ENCODE measurements around the gene TK2. TPM values are rescaled to one million over a fixed set of nuclear protein-coding genes. Genes with fewer than 3 reads are reported as not detected.

TK2 gene
- polyA plus RNA-seq, 3 donors, result 29.8 to 38.9 (median 32.4) TPM

GRCh38 chr16:66469947-66470546, 79.9 kb downstream of the TK2 start:
- no peak overlapping the region for H2AFZ ChIP-seq (ENCODE audit: insufficient read depth, low read depth, low read length, poor library complexity, severe bottlenecking)
- WGBS (ENCODE audit: insufficient coverage), result 97% methylated on average over 6 of the region's 6 CpGs
- Mint-ChIP-seq H3K36me3 (no peaks in the 10 kb centered on the region), H3K4me3 (no peak overlapping the region), H3K9me3 (peaks cover 0 to 7% (median 5%) of the 10 kb centered on the region in 7 donors), H3K27ac (peak overlapping the region in 1 of 7 donors; percentile 5), H3K4me1 (peaks cover 6% of the 10 kb centered on the region), H3K27me3 (ENCODE audit: low read depth in 3 of 3) (peaks cover 9 to 15% (median 14%) of the 10 kb centered on the region in 3 donors)
- no peaks in the 10 kb centered on the region for H3K27me3 ChIP-seq (ENCODE audit: control insufficient read depth in 2 of 2, insufficient read depth in 2 of 2, low read length in 2 of 2)
- no peaks in the 10 kb centered on the region for H3K4me1 ChIP-seq (ENCODE audit: control insufficient read depth in 1 of 2, insufficient read depth in 2 of 2, low read length in 2 of 2)
- intact Hi-C loops (cut with micrococcal nuclease), result no loop called here
- no peaks in the 10 kb centered on the region for H4K20me1 ChIP-seq (ENCODE audit: insufficient read depth, low read length)
- H3K4me2 ChIP-seq (replicated peaks; ENCODE audit: extremely low read depth, low read length, poor library complexity, severe bottlenecking), result no peak overlapping the region
- H3K9ac ChIP-seq (ENCODE audit: insufficient read depth, low read length, poor library complexity, severe bottlenecking), result no peak overlapping the region
- H3K79me2 ChIP-seq (ENCODE audit: insufficient read depth, low read length), result no peaks in the 10 kb centered on the region
- no peaks in the 10 kb centered on the region for H3K9me3 ChIP-seq (replicated peaks in 1 of 2; ENCODE audit: control insufficient read depth in 1 of 2, insufficient read depth in 1 of 2, low read length in 2 of 2)
- DNase-seq, result no peak
- no peak overlapping the region for H3K4me3 ChIP-seq (replicated peaks in 1 of 3; ENCODE audit: low read depth in 2 of 3, low read length in 3 of 3)
- H3K27ac ChIP-seq (ENCODE audit: low read depth in 1 of 2, low read length in 2 of 2), result no peak overlapping the region
- no peak for TF ChIP-seq CTCF (IDR thresholded peaks at IDR 0.05)
- H3K36me3 ChIP-seq (replicated peaks in 1 of 2; ENCODE audit: control insufficient read depth in 1 of 2, insufficient read depth in 2 of 2, low read length in 2 of 2), result no peaks in the 10 kb centered on the region

GRCh38 chr16:66469291-66469946, 80.5 kb downstream of the TK2 start:
- H3K4me3 Mint-ChIP-seq, result no peak overlapping the region
- Histone ChIP-seq H2AFZ (ENCODE audit: insufficient read depth, low read depth, low read length, poor library complexity, severe bottlenecking) (no peak overlapping the region), H3K27ac (ENCODE audit: low read depth in 1 of 2, low read length in 2 of 2) (no peak overlapping the region), H3K4me1 (ENCODE audit: control insufficient read depth in 1 of 2, insufficient read depth in 2 of 2, low read length in 2 of 2) (no peaks in the 10 kb centered on the region), H3K4me2 (replicated peaks; ENCODE audit: extremely low read depth, low read length, poor library complexity, severe bottlenecking) (no peak overlapping the region), H3K27me3 (ENCODE audit: control insufficient read depth in 2 of 2, insufficient read depth in 2 of 2, low read length in 2 of 2) (no peaks in the 10 kb centered on the region), H3K9ac (ENCODE audit: insufficient read depth, low read length, poor library complexity, severe bottlenecking) (no peak overlapping the region), H3K9me3 (replicated peaks in 1 of 2; ENCODE audit: control insufficient read depth in 1 of 2, insufficient read depth in 1 of 2, low read length in 2 of 2) (no peaks in the 10 kb centered on the region), H3K36me3 (replicated peaks in 1 of 2; ENCODE audit: control insufficient read depth in 1 of 2, insufficient read depth in 2 of 2, low read length in 2 of 2) (no peaks in the 10 kb centered on the region), H4K20me1 (ENCODE audit: insufficient read depth, low read length) (no peaks in the 10 kb centered on the region), H3K79me2 (ENCODE audit: insufficient read depth, low read length) (no peaks in the 10 kb centered on the region), H3K4me3 (replicated peaks in 1 of 3; ENCODE audit: low read depth in 2 of 3, low read length in 3 of 3) (no peak overlapping the region)
- H3K4me1 Mint-ChIP-seq, result peaks cover 2% of the 10 kb centered on the region
- intact Hi-C loops (cut with micrococcal nuclease), result no loop called here
- H3K36me3 Mint-ChIP-seq, result no peaks in the 10 kb centered on the region
- H3K9me3 Mint-ChIP-seq, result peaks cover 0 to 7% (median 5%) of the 10 kb centered on the region in 7 donors
- 92% methylated on average over 10 of the region's 26 CpGs for WGBS (ENCODE audit: insufficient coverage)
- no peak for TF ChIP-seq CTCF (IDR thresholded peaks at IDR 0.05)
- DNase-seq, result no peak
- no peak overlapping the region for H3K27ac Mint-ChIP-seq
- H3K27me3 Mint-ChIP-seq (ENCODE audit: low read depth in 3 of 3), result peaks cover 3 to 13% (median 11%) of the 10 kb centered on the region in 3 donors

All from CD14-positive monocyte (primary cell).